A673 (cell line): Measurements from ENCODE around the gene NAA15.
"Not testable (repeated sequence)": the region's sequence is repeated elsewhere in the genome, so short reads cannot be mapped to it uniquely, and the experiment has no call there.

ENCODE experiments used
- EZH2 ChIP-seq: fragments of 200-600 bp; sonication (generic); IDR thresholded peaks from 2 replicates; pipeline ENCODE4 v1.6.1; 2017; ENCODE audit warnings: borderline replicate concordance, low read depth, mild to moderate bottlenecking, mixed read lengths, antibody characterized with exemption, low read length; ENCODE audit not compliant: poor library complexity, severe bottlenecking
- TF ChIP-seq, protein P1 (sequence below): fragments of 300-800, 200-600 bp; sonication (generic); conservative IDR thresholded peaks from 2 replicates; pipeline ENCODE4 v1.5.1; 2017; ENCODE audit warnings: low read depth, mild to moderate bottlenecking, antibody characterized with exemption, low read length, moderate library complexity, mixed read lengths

DNA sequence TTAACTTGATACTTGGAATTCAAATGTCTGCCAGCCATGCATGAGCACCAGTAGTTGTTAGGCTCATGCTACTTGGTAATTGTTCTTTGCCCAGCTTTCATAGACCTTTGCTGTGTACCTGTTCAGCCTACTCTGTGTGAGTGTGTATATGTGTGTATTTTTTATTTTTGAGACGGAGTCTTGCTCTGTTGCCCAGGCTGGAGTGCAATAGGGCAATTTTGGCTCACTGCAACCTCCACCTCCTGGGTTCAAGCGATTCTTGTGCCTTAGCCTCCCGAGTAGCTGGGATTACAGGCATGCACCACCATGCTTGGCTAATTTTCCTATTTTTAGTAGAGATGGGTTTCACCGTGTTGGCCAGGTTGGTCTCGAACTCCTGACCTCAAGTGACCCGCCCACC is 21.2 kb downstream of the NAA15 start:
- TF ChIP-seq, protein P1, sequence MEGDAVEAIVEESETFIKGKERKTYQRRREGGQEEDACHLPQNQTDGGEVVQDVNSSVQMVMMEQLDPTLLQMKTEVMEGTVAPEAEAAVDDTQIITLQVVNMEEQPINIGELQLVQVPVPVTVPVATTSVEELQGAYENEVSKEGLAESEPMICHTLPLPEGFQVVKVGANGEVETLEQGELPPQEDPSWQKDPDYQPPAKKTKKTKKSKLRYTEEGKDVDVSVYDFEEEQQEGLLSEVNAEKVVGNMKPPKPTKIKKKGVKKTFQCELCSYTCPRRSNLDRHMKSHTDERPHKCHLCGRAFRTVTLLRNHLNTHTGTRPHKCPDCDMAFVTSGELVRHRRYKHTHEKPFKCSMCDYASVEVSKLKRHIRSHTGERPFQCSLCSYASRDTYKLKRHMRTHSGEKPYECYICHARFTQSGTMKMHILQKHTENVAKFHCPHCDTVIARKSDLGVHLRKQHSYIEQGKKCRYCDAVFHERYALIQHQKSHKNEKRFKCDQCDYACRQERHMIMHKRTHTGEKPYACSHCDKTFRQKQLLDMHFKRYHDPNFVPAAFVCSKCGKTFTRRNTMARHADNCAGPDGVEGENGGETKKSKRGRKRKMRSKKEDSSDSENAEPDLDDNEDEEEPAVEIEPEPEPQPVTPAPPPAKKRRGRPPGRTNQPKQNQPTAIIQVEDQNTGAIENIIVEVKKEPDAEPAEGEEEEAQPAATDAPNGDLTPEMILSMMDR: not testable (repeated sequence)
- not testable (repeated sequence) for TF ChIP-seq EZH2
